OCI-LY7 (cell line): ENCODE results near the gene HYLS1.

Source experiments
- CTCF ChIP-seq: fragments of 200-600 bp; sonication (generic); conservative IDR thresholded peaks from 2 replicates; pipeline ENCODE4 v1.5.1; 2014; ENCODE audit warnings: mild to moderate bottlenecking, antibody characterized with exemption, low read length, moderate library complexity, mixed read lengths
- EZH2phosphoT487 ChIP-seq: fragments of 200-600 bp; sonication (generic); IDR thresholded peaks from 2 replicates; pipeline ENCODE4 v1.6.1; 2018; ENCODE audit warnings: low read depth, borderline replicate concordance, mild to moderate bottlenecking, mixed run types, antibody characterized with exemption, low read length, moderate library complexity, mixed read lengths

- TF ChIP-seq CTCF (no peak), EZH2phosphoT487 (no peak)
These were observed 60.2 kb downstream of the HYLS1 start for GRCh38 chr11:125947419-125948277.
